ENCODE data around the gene HOMER2.
"Not testable (repeated sequence)": the region's sequence is repeated elsewhere in the genome, so short reads cannot be mapped to it uniquely, and the experiment has no call there.

HOMER2 gene

DNA sequence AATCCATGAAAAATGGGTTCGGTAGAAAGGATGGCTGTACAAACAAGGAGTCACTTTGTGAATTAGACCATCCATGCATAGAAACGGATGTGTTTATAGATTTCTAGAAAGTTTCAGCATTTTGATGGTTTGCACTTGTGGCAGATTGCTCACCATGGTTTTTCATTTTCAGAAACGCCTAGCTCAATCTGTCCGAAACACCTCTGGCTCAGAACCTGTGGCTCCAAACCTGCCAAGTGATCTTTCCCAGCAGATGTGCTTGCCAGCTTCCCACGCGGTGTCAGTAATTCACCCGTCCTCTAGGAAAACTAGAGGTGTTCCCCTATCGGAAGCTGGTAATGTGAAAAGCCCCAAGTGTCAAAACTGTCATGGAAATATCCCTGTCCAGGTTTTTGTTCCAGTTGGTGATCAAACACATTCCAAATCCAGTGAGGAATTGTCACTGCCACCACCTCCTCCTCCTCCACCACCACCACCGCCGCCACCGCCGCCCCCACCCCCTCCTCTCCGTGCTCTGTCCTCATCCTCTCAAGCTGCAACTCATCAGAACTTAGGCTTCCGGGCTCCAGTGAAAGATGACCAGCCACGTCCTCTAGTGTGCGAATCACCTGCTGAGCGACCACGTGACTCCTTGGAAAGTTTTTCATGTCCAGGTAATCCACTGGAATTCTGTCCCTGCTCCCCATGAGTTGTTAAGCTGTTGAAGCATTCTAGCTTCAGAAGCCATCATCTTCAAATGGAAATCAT, 121.9 kb downstream of the HOMER2 start:
- no peak for DNase-seq

- no peak for DNase-seq
These were observed 123.3 kb downstream of the HOMER2 start for GRCh38 chr15:82829234-82829633.

DNA sequence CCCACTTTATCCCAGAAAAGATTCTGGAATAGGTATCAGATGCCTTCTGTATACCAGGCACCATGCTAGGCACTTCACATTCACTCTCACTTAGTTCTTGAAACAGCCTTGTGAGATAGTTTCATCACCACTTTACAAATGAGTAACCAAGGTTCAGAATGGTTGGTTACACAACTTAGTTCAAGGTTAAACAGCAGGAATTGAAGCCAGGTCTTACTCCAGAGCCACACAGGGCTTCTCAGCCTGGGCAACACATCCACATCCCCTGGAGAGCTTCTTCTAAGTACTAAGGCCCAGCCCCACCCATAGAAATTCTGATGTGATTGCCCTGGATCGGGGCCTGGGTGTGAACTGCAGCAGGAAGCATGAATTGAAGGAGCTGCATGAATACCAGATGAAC, 124.4 kb downstream of the HOMER2 start:
- DNase-seq, result no peak

GRCh38 chr15:82823049-82823448, 129.5 kb downstream of the HOMER2 start:
- DNase-seq, result no peak

DNA sequence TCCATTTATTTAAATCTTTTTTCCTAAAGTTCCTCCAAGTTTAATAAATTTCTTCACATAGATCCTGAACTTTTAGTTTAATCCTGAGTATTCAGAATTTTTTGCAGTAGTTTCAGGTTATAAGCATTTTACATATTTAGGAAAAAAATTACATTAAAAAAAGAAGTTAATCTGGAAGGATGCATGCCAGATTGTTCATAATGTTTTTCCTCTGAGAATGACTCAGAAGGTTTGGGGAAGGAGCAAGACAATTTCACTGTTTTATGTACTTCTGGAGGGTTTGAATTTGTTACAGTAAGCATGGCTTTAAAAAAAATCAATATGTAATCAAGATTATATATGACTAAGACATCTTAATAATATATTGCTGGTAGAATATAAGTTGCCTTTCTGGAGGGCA, 130.7 kb downstream of the HOMER2 start:
- not testable (repeated sequence) for DNase-seq

GRCh38 chr15:82821396-82821795, 131.1 kb downstream of the HOMER2 start:
- not testable (repeated sequence) for DNase-seq

GRCh38 chr15:82820128-82820527, 132.4 kb downstream of the HOMER2 start:
- DNase-seq, result no peak

GRCh38 chr15:82812994-82813393, 139.5 kb downstream of the HOMER2 start:
- DNase-seq, result peak; percentile 1

GRCh38 chr15:82810890-82811426, 141.6 kb downstream of the HOMER2 start:
- no peak for DNase-seq

DNA sequence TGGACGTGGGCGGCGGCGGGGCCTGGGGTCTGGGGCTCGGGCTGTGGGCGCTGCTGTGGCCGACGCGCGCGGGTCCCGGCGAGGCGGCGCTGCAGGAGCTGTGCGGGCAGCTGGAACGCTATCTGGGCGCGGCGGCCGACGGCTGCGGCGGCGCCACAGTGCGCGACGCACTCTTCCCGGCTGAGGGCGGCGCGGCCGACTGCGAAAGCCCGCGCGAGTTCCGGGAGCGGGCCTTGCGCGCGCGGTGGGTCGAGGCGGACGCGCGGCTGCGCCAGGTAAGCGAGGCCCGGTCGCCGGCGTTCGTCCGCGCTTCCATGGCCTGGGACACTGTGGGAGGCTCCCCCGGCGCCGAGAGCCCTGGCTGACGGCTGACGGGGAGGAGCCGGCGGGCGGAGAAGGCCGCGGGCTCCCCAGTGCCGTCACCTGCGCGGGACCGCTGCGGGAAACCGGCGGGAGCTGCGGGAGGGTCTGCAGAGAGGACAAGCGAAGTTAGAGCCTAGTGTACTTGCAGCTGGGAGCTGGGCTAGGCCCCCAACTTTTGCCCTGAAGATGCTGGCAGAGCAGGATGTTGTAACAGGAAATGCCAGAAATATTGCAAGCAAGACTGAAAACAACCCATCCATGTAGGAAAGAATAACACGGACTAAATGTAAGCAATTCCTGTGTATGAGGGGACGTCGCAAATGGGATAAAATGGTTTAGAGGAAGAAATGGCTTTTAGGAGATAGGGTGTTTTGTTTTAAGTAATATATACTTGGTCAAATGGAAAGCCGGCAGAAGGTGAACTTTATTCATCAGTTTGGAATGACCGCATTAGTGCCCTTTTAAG, 142.2 kb downstream of the HOMER2 start:
- DNase-seq, result peak; percentile 60

DNA sequence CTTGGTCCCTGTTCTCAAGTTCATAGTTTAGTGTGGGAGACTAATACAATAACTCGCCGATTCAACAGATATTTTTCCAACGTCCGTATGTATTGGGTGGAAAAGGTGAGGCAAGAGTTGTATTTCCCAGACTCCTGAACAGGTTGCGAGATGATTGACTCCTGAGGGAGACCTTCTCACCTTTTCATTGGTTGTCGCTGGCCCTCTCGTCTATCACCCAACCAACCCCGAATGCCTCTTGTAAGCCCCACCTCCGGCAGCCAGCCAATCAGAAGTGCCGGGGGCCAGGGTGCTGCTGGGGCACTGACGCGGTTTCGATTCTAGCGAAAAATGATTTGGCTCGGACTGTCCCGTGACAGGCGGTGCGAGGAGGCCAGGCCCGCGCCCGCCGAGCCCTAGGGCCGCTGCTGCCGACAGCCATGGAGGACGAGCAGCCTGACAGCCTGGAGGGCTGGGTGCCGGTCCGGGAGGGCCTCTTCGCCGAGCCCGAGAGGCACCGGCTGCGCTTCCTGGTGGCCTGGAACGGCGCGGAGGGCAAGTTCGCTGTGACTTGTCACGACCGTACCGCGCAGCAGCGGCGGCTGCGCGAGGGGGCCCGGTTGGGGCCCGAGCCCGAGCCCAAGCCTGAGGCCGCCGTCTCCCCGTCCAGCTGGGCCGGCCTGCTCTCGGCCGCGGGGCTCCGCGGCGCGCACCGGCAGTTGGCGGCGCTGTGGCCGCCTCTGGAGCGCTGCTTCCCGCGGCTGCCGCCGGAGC, 143.0 kb downstream of the HOMER2 start, which contains the start of gene WHAMM:
Gene WHAMM, plus strand, starts transcription at position 321 of the 753 bp plus-strand sequence. Its CDS starts 99 bp downstream, at position 420.
- DNase-seq, result peak; percentile 96

DNA sequence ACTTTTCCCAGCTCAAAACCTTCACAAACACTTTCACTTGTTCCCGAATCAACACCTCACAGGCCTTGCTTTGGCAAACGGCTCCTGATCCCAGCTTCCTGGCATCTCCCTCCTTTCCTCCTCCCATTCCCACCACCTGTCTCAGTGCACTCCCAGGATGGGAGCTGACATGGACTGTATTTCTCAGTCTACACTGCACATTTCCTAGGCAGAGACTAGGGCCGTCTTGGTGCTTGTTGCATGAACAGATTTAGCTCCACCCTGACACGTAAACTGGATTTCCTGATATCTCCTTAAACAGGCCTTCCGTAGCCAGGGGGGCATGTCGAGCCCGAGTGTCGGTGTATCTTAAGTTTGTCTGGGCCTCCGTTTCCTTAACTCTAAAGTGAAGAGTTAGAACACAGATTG, 143.9 kb downstream of the HOMER2 start:
- peak; percentile 2 for DNase-seq

DNA sequence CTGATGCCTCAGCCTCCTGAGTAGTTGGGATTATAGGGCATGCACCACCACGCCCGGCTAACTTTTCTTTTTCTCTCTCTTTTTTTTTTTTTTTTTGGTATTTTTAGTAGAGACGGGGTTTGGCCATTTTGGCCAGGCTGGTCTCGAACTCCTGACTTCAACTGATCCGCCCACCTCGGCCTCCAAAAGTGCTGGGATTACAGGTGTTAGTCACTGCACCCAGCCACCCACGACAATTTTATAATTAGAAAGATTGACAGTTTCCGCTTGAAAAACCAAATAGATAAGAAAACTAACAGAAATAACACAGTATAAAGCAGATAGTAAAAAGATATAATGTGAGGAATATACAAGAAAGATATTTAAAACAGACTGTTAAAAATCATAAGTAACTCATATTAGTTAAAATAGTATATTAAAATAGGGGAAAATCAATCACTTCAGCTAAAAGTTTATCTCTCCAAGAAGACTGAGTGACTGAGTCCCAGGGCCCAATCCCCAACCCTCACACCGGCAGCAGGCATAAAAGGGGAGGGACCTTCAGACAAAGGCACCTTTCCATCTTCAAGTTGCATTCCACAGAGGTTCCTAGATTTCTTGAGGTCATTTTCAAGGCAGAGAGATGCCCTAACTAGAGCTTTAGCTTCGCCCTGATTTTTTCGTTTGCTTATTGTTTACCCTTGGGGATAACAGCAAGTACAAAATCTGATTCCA, 144.4 kb downstream of the HOMER2 start:
- DNase-seq, result no peak

DNA sequence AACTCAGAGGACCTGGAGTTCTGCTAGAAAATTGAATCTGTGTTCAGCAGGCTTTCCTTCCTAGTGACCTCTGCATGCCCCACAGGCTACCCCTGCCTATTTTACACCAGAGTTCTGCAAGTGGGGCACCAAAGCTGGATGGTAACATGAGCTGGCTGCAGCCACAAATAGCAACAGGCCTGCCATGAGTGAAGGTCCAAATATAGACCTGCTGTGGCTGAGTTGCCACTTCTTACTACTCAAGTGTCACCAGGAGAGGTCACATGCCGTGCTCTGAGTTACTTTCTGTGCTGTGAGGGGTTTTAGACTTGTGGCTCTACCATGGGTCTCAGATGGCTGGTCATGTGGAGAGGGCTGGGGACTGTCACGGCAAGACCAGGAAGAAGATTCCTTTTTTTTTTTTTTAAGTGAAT, 146.5 kb downstream of the HOMER2 start, which contains the start of gene FSD2:
Gene FSD2, minus strand, starts transcription at position 76 of the 413 bp plus-strand sequence. CDS start 18,679 bp downstream, outside the sequence.
- no peak for DNase-seq

DNA sequence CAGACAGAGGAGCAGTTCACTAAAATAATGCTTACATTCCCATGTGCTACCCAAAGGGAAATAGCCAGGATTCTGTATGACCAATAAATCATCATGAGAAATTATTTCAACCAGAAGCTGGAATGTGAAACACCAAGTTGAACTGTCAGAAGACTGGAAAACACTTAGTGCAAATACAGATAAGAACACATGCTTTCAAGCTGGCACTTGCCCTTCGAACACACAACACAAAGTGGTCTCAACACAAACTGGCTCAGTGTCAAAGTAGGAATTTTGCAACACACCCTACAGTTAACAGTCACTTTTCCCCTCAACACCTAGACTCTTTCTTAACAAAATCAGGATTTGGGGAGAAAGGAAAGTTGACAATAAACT, 148.0 kb downstream of the HOMER2 start:
- DNase-seq, result no peak

- DNase-seq, result no peak
These were observed 148.5 kb downstream of the HOMER2 start for GRCh38 chr15:82803793-82804574.

GRCh38 chr15:82802497-82802896, 150.0 kb downstream of the HOMER2 start:
- no peak for DNase-seq

DNA sequence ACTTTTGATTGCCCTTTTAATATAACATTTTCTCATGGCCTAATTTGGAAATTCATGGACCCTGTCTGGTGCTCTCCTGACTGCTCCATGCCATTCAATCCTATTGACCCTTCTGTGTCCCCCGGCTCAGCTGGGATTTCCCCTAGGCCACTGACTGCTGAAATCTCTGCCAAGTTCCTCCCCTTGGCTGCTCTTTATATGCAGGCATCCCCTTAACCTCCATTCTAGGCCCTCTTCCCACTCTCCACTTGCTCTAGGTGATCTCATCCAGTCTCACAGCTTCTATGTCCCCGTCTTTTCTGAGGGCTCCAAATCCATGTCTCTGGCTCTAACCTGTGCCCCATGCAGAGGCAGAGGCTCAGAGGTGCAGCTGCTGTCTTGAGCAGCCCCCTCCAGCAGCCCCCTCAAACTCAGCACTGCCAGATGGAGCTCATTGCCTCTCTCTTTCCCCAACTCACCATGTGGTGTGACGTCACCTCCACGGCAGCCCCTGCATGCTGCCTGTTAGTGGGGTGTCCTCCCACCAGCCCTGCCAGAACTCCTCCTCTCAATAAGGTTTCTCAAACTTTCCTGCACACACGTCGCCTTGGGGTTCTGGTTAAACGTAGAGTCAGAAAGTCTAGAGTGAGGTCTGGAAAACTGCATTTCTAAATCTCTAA, 153.2 kb downstream of the HOMER2 start:
- DNase-seq, result no peak
